Fibroblast of skin of left quadriceps (primary cell): ENCODE data around the gene KLHL14.
A peak's percentile ranks its signal among the peaks of the same experiment; 100 is the strongest.

Experiments
- DNase-seq, 2 experiments: peaks; one replicate each; pipeline ENCODE4 v3.0.0-alpha.2; 2013; ENCODE audit warnings: low read depth in 2 of 2

KLHL14 gene

DNA sequence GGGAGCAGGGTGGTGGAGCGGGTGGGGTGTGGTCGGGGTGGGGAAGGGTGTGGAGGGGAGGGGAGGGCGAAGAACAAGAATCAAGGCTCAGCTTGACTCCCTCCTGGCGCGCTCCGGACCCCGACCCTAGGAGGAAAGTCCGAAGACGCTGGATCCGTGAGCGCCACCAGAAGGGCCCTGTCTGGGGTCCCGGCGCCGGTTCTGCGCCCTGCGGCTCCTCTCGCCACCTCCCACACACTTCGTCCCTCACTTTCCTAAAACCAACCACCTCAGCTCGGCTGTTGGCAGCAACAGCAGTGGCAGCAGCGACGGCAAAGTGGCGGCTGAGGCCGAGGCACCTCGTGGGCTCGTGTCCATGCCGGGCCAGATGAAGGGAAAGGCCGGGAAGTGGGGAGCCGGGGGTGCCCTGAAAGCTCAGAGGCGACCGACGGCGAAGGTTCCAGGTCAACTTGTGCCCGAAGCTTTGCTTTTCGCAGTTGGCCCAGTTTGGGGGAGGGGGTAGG is 2.1 kb downstream of the KLHL14 start:
- no peak for DNase-seq

DNA sequence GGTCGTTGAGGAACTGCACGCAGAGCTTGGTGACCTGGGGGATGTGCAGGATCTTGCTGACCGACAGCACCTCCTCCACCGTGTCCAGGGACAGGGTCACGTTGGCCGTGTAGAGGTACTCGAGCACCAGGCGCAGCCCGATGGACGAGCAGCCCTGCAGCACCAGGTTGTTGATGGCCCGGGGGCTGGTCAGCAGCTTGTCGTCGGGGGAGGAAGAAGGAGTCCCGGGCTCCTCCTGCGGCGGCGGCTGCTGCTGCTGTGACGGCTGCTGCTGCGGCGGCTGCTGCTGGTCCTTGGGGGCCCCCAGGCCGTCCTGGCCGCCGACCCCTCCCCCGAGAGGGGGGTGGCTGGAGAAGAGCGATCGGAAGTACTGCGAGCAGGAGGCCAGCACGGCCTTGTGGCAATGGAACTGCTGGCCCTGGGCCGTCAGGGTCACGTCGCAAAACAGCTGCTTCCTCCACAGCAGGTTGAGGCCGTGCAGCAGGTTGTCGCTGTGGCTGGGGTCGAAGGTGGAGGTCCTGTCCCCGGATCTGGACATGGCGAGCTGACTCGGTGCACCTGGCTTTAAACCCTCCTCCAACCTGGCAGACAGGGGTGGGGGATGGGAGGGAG is 2.7 kb downstream of the KLHL14 start:
- DNase-seq, result no peak

GRCh38 chr18:32769586-32770053 is 3.2 kb downstream of the KLHL14 start:
- no peak for DNase-seq

DNA sequence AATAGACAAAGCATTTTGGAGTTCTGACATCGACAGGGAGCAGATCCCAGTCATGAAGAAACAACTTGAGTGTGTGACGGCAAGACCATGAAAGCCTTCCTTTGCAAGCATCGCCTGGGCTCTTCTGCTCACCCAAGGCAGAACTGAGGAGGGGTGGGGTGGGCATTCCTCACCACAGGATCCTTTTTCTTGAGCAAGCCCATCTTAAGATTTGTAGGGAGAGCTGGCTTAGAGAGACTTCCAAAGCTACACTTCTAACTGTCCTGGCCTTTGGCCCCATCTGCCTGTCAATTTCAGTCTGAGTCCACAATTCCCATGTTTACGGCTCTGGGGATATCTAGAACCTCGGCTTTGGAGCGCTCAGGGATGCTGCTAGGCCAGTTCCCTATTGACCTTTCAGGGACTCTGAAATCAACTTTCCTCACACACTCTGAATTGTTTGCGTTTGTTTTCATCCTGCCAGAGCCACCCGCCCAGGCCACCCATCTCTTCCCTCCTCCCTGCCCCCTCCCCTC is 3.7 kb downstream of the KLHL14 start:
- no peak for DNase-seq

GRCh38 chr18:32767400-32767799 is 5.4 kb downstream of the KLHL14 start:
- DNase-seq, result no peak

GRCh38 chr18:32764611-32765244 is 8.1 kb downstream of the KLHL14 start:
- DNase-seq, result no peak

- DNase-seq, result no peak
Observed at GRCh38 chr18:32763293-32763692, 9.5 kb downstream of the KLHL14 start.

- DNase-seq, result no peak
Observed at GRCh38 chr18:32761231-32761630, 11.6 kb downstream of the KLHL14 start.

DNA sequence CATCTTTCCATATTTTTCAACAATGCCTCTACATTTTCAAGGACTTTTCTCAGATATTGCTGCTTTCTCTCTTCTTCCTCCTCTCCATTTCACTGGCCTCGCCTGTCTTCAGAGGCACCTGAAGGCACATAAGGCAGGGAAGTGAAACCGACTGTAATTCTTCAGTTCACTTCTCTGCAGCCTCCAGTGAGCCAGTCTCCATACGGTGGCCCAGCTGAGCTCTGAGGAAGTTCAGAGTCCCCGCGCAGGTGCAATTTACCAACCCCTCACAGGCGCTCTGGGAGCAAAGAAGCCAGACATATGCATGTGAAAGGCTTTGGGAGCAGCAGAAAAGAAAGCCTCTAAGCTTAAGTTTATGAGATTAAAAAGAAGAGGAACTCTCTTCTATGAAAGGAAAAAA is 12.4 kb downstream of the KLHL14 start:
- DNase-seq, result no peak

DNA sequence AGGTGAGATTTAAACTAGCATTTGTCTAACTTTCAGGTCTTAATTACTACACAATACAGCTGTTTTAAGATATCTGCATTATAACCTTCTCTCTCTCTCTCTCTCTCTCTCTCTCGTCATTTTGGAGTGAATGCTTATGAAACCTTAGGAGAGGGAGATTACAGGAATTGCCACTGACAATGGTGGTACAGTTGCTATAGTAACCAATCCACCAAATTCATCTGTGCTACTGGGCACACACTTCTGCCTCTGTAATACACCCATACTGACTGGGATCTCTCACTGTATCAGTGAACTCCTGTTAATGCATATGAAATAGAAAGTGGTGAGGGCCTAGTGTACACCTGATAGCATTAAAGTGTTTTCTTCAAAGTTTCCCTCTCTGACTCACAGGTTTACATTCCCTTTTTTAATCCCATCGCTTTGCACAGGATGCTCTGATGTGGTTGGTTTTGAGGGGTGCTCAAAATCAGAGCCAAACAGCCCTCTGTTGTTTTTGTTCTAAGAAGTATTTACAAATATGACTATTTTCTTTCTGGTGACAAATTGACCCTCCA is 13.1 kb downstream of the KLHL14 start:
- no peak for DNase-seq

DNA sequence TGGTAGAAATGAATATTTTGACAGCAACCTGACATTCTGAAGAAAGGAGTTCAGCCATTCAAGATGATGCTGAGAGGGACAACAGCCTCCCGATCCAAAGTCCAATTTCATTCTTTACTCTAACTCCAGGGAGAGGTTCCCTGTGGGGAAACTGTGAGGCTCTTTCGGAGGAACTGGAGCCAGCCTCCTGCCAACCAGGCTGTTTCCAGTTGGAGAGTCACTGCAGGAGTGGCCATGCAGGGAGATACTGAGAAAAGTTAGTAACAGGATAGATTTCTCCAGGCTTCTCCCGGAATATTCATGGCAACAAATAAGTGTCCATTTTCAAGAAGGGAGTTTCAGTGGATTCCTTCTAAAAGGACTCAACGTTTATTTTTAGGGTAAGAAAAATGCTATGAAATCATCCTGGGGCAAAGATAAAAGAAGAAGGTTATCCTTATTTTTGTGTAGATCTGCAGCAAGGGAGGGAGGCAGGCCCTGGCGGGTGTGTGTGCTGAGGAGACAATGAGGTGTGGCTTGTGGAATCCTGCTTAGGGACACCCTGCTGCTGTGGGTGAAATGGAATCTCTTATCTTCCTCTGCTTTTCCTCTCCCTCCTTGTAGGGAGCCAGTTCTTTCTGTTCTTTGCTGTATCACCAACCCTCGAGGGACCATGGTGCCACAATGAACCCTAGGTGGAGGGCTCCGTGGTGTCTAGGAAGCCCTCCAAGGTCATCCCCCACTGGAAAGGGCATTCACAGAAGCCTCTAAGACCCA is 18.1 kb downstream of the KLHL14 start:
- DNase-seq, result no peak

- no peak for DNase-seq
Observed at GRCh38 chr18:32753656-32754260, 19.1 kb downstream of the KLHL14 start.

DNA sequence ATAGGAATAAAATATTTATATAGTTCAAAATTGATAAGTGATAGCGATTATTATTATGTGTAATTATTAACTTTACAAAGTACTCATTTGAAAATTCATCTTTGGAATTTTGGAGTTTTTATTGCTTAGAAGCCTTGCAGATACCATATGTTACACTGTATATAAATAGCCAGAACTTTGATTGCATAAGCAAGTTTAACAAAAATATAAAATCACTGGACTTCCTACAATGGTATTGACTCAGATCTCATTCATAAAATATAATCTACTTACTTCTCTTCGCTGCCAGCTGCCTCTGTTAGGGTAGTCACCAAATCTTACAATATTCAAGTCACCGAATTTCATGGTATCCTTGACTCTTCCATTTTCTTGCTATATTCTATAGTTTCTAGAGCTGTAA is 22.5 kb downstream of the KLHL14 start:
- DNase-seq, result no peak

DNA sequence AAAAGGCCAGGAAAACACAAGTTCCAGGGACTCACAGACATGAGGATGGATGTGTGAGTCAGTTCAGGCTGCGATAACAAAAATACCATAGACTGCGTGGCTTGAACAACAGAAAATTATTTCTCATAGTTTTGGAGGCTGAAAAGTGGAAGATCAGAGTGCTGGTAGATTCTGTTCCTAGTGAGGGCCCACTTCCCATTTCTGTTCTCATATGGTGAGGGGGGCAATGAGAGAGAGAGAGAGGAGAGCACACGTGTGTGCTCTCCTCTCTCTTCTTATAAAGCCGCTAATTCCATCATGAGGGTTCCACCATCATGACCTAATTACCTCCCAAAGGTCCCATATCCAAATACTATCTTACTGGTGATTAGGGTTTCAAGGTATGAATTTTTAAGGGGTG is 23.0 kb downstream of the KLHL14 start:
- DNase-seq, result no peak

DNA sequence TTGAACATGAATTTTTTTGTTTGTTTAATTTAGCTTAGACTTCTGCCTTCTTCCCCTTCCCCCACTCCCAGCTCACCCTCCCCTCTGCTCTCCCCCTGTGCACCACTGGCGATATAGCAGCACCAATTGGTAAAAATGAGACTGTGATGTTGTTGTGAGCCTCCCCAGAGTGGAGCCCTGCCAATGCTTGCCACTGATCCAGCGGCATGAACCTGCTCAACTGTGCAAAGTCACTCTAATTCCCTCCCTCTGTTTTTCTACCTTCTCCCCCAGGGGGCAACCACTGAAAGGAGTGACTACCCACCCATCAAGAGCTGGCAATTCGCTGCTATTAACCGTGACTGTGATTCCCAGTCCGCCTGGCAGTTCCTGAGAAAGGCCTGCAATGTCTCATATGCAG is 30.2 kb downstream of the KLHL14 start:
- DNase-seq, result no peak

- peak; percentile 23 to 30 for DNase-seq
Observed at GRCh38 chr18:32735781-32736180, 37.0 kb downstream of the KLHL14 start.

DNA sequence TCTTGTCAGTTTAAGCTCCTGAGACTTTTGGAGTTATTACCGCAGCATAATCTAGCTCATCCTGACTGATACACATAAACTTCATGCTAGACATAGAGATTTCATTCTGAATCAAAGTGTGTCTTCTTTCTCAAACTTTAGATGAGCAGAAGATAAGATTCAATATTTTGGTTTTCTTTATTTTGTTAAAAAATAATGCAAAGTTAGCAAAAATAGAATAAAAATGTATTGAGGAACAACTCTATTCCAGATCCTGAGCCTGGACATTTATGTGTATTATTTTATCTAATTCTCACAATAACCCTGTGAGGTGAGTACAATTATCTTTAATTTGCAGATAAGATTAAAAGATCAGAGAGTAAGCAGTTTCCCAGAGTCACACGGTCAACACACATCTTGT is 38.4 kb downstream of the KLHL14 start:
- DNase-seq, result no peak

- DNase-seq, result no peak
Observed at GRCh38 chr18:32732165-32732564, 40.7 kb downstream of the KLHL14 start.

GRCh38 chr18:32730620-32731091 is 42.2 kb downstream of the KLHL14 start:
- peak; percentile 5 to 7 for DNase-seq

DNA sequence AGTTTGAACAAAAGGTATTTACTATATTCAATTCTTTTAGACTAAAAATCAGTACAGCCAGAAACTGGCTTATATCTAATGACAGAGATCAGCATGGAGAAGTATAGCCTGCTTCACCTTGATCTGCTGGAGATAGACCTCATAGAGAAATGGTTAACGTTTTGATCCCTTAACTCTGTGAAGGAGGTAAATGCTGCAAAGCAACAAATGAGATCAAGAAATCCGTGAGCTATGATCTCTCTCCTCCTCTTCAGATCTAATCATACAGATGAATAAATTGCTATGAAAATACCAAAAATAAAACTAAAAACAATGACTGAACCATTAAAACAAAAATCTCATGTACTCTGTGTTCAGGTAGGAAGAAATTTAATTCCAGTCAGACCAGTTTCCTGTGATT is 42.8 kb downstream of the KLHL14 start:
- no peak for DNase-seq

DNA sequence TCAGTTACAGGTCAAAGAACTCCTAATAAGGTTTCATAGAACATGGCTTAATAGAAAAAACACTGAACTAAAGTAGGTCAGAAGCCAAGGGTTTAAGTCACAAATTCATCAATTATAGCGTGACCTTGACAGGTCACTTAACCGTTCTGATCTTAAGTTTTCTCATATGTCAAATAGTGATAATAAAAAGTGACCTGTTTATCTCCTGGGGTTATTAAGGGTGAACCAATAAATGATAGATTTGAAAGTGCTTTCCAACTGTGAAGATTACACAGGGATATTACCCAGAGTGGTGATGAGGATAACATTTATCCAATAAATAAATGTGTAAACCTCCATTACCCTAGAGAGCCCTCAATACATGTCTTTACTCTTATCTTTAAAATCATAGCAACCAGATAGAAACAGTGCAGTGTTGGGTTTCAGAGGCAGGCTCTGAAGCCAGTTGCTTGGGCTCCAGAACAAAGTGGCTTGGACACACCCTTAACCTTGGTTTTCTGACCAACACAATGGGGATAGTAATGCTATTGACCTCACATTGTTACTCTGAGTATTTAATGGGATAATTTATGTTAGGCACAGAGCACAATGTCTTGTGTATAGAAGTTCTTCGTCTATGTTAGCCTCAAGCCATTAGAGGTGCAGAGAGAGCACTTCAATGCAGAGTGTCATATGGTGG is 48.6 kb downstream of the KLHL14 start:
- DNase-seq, result no peak
